K562 (cell line): Measurements from ENCODE around the gene TRIOBP. TPM values are rescaled to one million over a fixed set of nuclear protein-coding genes. Genes with fewer than 3 reads are reported as not detected.

Experiments used
- ATAC-seq: fragments of 200-7000 bp; cut with Tn5 transposase; 3 replicates; pipeline ENCODE4 v1.9.1; 2020; ENCODE audit warnings: moderate library complexity
- BruUV-seq: library from RNA; stranded (reverse); fragments of 400-500 nt; replicated peaks from 2 replicates; lab custom pipeline; 2021; lab: Mats Ljungman, UMichigan
- CTCF ChIA-PET: fragments of 300-600 bp; formaldehyde crosslinking; extraction: SDS; loops from one replicate; lab custom pipeline; 2021; ENCODE audit warnings: low intra/inter-chr PET ratio; lab: Yijun Ruan, JAX
- POLR2A ChIA-PET: fragments of 300-600, 350-650 bp; sonication (Branson Sonifier 250); formaldehyde crosslinking; extraction: SDS; loops from one replicate; lab custom pipeline; 2021; ENCODE audit warnings: antibody characterized with exemption, inconsistent platforms; lab: Yijun Ruan, JAX
- DNase-seq, 4 experiments: peaks; one replicate each; pipeline versions ENCODE4 v3.0.0 to v3.0.0-alpha.2; 2011 to 2018; ENCODE audit warnings: low spot score in 3 of 4, mixed read lengths in 3 of 4; ENCODE audit errors: extremely low read depth in 1 of 4
- FAIRE-seq: peaks from 2 replicates; lab custom pipeline; 2011; peaks lifted over from hg19 to GRCh38; lab: Jason Lieb, UNC
- H2AFZ ChIP-seq: 2 replicates; pipeline ENCODE4 v1.6.0; 2011; ENCODE audit warnings: low read depth, low read length, control low read depth, inconsistent platforms
- H3K27ac ChIP-seq: fragments of 200-600 bp; 3 replicates; pipeline ENCODE4 v1.8.0; 2011; ENCODE audit warnings: low read depth, mild to moderate bottlenecking, control low read depth, inconsistent platforms, low read length, moderate library complexity, mixed read lengths; ENCODE audit errors: extremely low read depth
- H3K27me3 ChIP-seq, 2 experiments: fragments of 300-600 bp in 1 of 2; 2 replicates in 1 of 2; 3 replicates in 1 of 2; pipeline versions ENCODE4 v1.6.0 to v1.8.0; 2011; ENCODE audit warnings: inconsistent platforms in 2 of 2, low read length in 2 of 2, mild to moderate bottlenecking in 1 of 2, mixed read lengths in 1 of 2, moderate library complexity in 1 of 2; ENCODE audit not compliant: control insufficient read depth in 2 of 2, insufficient read depth in 2 of 2
- H3K36me3 ChIP-seq: fragments of 300-600 bp; 3 replicates; pipeline ENCODE4 v1.8.0; 2011; ENCODE audit warnings: mild to moderate bottlenecking, low read length, inconsistent platforms; ENCODE audit not compliant: control insufficient read depth, insufficient read depth
- H3K4me1 ChIP-seq, 2 experiments: fragments of 200-600 bp in 1 of 2; replicated peaks in 1 of 2; 2 replicates in 1 of 2; 3 replicates in 1 of 2; pipeline versions ENCODE4 v1.5.1 to v1.8.0; 2011; ENCODE audit warnings: inconsistent platforms in 2 of 2, low read length in 2 of 2, mild to moderate bottlenecking in 1 of 2, mixed read lengths in 1 of 2, moderate library complexity in 1 of 2; ENCODE audit not compliant: control insufficient read depth in 2 of 2, insufficient read depth in 2 of 2
- H3K4me2 ChIP-seq: 2 replicates; pipeline ENCODE4 v1.6.1; 2011; ENCODE audit warnings: low read length, control low read depth, inconsistent platforms, mixed read lengths; ENCODE audit not compliant: insufficient read depth
- H3K4me3 ChIP-seq: fragments of 200-600 bp; sonication (generic), shearing (Covaris generic); 2 replicates; pipeline ENCODE4 v1.5.1; 2016; ENCODE audit warnings: control low read depth, inconsistent platforms
- H3K79me2 ChIP-seq: fragments of 200-600 bp; 3 replicates; pipeline ENCODE4 v1.8.0; 2011; ENCODE audit warnings: low read length, inconsistent platforms; ENCODE audit not compliant: control insufficient read depth, insufficient read depth
- H3K9ac ChIP-seq, 2 experiments: 2 replicates each; pipeline versions ENCODE4 v1.6.0 to v1.6.1; 2011; ENCODE audit warnings: low read depth in 2 of 2, low read length in 2 of 2, control low read depth in 1 of 2, inconsistent platforms in 1 of 2, mild to moderate bottlenecking in 1 of 2, mixed read lengths in 1 of 2; ENCODE audit not compliant: insufficient read depth in 1 of 2
- H3K9me1 ChIP-seq: one replicate; pipeline ENCODE4 v1.6.0; 2011; ENCODE audit warnings: inconsistent platforms, mild to moderate bottlenecking, low read length, moderate library complexity; ENCODE audit not compliant: control insufficient read depth, insufficient read depth
- H3K9me3 ChIP-seq: replicated peaks from 2 replicates; pipeline ENCODE4 v1.5.1; 2011; ENCODE audit warnings: low read depth, low read length, inconsistent platforms; ENCODE audit not compliant: control insufficient read depth, insufficient read depth
- H4K20me1 ChIP-seq: replicated peaks from 2 replicates; pipeline ENCODE4 v1.6.1; 2011; ENCODE audit warnings: low read length, inconsistent platforms, mixed read lengths; ENCODE audit not compliant: control insufficient read depth, insufficient read depth
- ARNT ChIP-seq, 2 experiments: fragments of 450-650 bp; IDR thresholded peaks; 2 replicates each; pipeline ENCODE4 v1.6.1; 2016; ENCODE audit warnings: mild to moderate bottlenecking in 1 of 2
- BMI1 ChIP-seq: fragments of 150-350 bp; IDR thresholded peaks from 2 replicates; pipeline ENCODE4 v1.6.1; 2014; ENCODE audit warnings: low read length
- GATAD2A ChIP-seq: fragments of 450-650 bp; IDR thresholded peaks from 2 replicates; pipeline ENCODE4 v1.6.1; 2017
- HIVEP1 ChIP-seq: fragments of 250-450 bp; sonication (Bioruptor Pico); IDR thresholded peaks from 2 replicates; pipeline ENCODE4 v1.4.0; 2020; ENCODE audit warnings: mild to moderate bottlenecking
- ILF3 ChIP-seq: fragments of 450-650 bp; IDR thresholded peaks from 2 replicates; pipeline ENCODE4 v1.6.1; 2018; ENCODE audit warnings: antibody characterized with exemption, mild to moderate bottlenecking, moderate library complexity, borderline replicate concordance
- JUND ChIP-seq, 2 experiments: IDR thresholded peaks; 2 replicates in 1 of 2; 3 replicates in 1 of 2; pipeline ENCODE4 v1.6.1; 2011; ENCODE audit warnings: borderline replicate concordance in 2 of 2, low read depth in 2 of 2, low read length in 2 of 2, improper control_type of control experiment in 1 of 2, missing biosample characterization in 1 of 2, missing genetic modification characterization in 1 of 2, missing genetic modification reagents in 1 of 2
- RBM25 ChIP-seq: fragments of 200-400 bp; formaldehyde crosslinking; IDR thresholded peaks from 2 replicates; pipeline ENCODE4 v1.6.1; 2018; ENCODE audit warnings: low read length, low read depth, moderate library complexity; ENCODE audit not compliant: severe bottlenecking
- SMARCA4 ChIP-seq: fragments of 450-650 bp; IDR thresholded peaks from 2 replicates; pipeline ENCODE4 v1.6.1; 2016
- ZFX ChIP-seq: sonication (generic); formaldehyde crosslinking; IDR thresholded peaks from 2 replicates; pipeline ENCODE4 v1.8.0; 2022; ENCODE audit warnings: mild to moderate bottlenecking, missing genetic modification reagents, moderate library complexity
- ZNF212 ChIP-seq: fragments of 450-650 bp; formaldehyde crosslinking; IDR thresholded peaks from 2 replicates; pipeline ENCODE4 v1.4.0; 2020; ENCODE audit warnings: mild to moderate bottlenecking
- ZNF239 ChIP-seq: fragments of 250-450 bp; sonication (Bioruptor Pico); IDR thresholded peaks from 2 replicates; pipeline ENCODE4 v1.4.0; 2020; ENCODE audit warnings: mild to moderate bottlenecking
- ZNF384 ChIP-seq: IDR thresholded peaks from 2 replicates; pipeline ENCODE4 v1.6.1; 2012; ENCODE audit warnings: low read depth, low read length, improper control_type of control experiment
- ZNF507 ChIP-seq: conservative IDR thresholded peaks from 2 replicates; pipeline ENCODE4 v1.6.1; 2017; ENCODE audit warnings: missing genetic modification characterization, missing compliant biosample characterization
- ZNF586 ChIP-seq: fragments of 450-650 bp; formaldehyde crosslinking; conservative IDR thresholded peaks from 2 replicates; pipeline ENCODE4 v1.4.0; 2020; ENCODE audit warnings: mild to moderate bottlenecking, moderate library complexity
- ZNF695 ChIP-seq: fragments of 450-650 bp; formaldehyde crosslinking; IDR thresholded peaks from 2 replicates; pipeline ENCODE4 v1.4.0; 2020; ENCODE audit warnings: mild to moderate bottlenecking, moderate library complexity
- whole genome bisulfite sequencing: fragments of 100-300 bp; shearing (Covaris generic); methylation state at CpG from one replicate; pipeline ENCODE4 v1.1.6; 2016; ENCODE audit warnings: low coverage, mixed read lengths; ENCODE audit not compliant: insufficient coverage; ENCODE audit errors: missing lambda C conversion rate; 5-methylcytosine and 5-hydroxymethylcytosine counted together
- in situ Hi-C: fragments of 300-500 bp; cut with MboI; formaldehyde crosslinking; loops from 4 replicates; pipeline ENCODE4 v1.15.0; 2018; ENCODE audit warnings: inconsistent platforms, mixed read lengths
- intact Hi-C: fragments of 100-400 bp; cut with micrococcal nuclease; formaldehyde crosslinking; loops from 2 replicates; pipeline ENCODE4 v1.14.2; 2022
- polyA plus RNA-seq, 8 experiments: library from polyadenylated mRNA; depleted of rRNA in 4 of 8; stranded (reverse) in 5 of 8; unstranded in 3 of 8; fragments of >200 nt; fragmentation: Nextera tagmentation in 2 of 8; fragmentation: Illumina TruSeq in 1 of 8; extraction: Ambion mirVana in 2 of 8; extraction: Trizol in 1 of 8; gene quantifications; 2 replicates each; pipeline versions ENCODE4 v1.2.1 to v1.2.3, GENCODE V29; 2011 to 2014; ENCODE audit warnings: inconsistent platforms in 1 of 8, missing spikeins in 1 of 8
- total RNA-seq, 7 experiments: library from RNA; depleted of rRNA in 6 of 7; stranded (reverse); fragments of >200 nt in 6 of 7; fragmentation: Illumina TruSeq in 2 of 7; extraction: Trizol in 2 of 7; gene quantifications; 2 replicates each; pipeline versions ENCODE4 v1.2.1 to v1.2.3, GENCODE V29; 2011 to 2021; ENCODE audit warnings: low replicate concordance in 1 of 7
- TF ChIP-seq, protein P1 (sequence below): sonication (generic); formaldehyde crosslinking; IDR thresholded peaks from 2 replicates; pipeline ENCODE4 v1.8.0; 2022; ENCODE audit warnings: mild to moderate bottlenecking, missing genetic modification reagents, borderline replicate concordance

TRIOBP gene
- total and polyA plus RNA-seq, 9 of the 15 experiments (the other 6 are each of a cell fraction or from before 2014, with no cell fraction given), result 0.24 to 13.8 (median 5.5) TPM

DNA sequence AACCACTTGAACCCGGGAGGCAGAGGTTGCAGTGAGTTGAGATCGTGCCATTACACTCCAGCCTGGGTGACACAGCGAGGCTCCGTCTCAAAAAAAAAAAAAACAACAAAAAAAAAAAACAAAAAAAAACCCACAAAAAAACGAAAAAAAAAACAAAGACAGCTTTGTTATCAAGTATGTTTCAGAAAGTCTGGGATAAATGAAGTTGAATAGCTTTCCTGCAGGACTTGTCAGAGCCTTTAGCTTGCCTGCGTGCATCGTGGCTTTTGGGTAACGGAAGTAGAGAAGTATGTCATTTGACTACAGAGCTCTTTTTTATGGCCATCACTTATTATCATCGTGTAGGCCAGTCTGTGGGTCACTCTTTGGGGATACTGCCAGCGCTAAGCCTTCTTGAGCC, 14.6 kb downstream of the TRIOBP start:
- POLR2A ChIA-PET, result no interaction called here
- Histone ChIP-seq H3K9me1 (no peaks in the 10 kb centered on the region), H2AFZ (no peak overlapping the region), H3K4me1 (peaks cover 0 to 23% of the 10 kb centered on the region in 2 experiments; a peak in 2 of 5 replicates), H3K4me3 (no peak overlapping the region), H3K27me3 (no peaks in the 10 kb centered on the region), H3K36me3 (no peaks in the 10 kb centered on the region), H3K27ac (no peak overlapping the region), H3K9ac (no peak overlapping the region), H4K20me1 (no peaks in the 10 kb centered on the region), H3K79me2 (no peaks in the 10 kb centered on the region), H3K9me3 (no peaks in the 10 kb centered on the region), H3K4me2 (no peak overlapping the region)
- no peak for TF ChIP-seq ARNT (IDR thresholded peaks at IDR 0.05)
- no peak for TF ChIP-seq ZNF212 (CRISPR knock-in tag)
- TF ChIP-seq ZNF239 (CRISPR knock-in tag), result peak; percentile 99
- peak; percentile 82 for TF ChIP-seq RBM25
- DNase-seq (no peak), FAIRE-seq (no peak), ATAC-seq (no peak)
- no TSS peak for BruUV-seq
- in situ Hi-C loops, result no loop called here
- WGBS, result 12% methylated on average over 7 of the region's 10 CpGs
- CTCF ChIA-PET, result no interaction called here
- intact Hi-C loops, result no loop called here

- Histone ChIP-seq H3K79me2 (no peaks in the 10 kb centered on the region), H3K9me1 (no peaks in the 10 kb centered on the region), H3K9ac (0 out of 4 replicates have a peak overlapping the region, but pooled peaks of 1 of the 2 experiments have one; percentile 13), H4K20me1 (no peaks in the 10 kb centered on the region), H3K27me3 (no peaks in the 10 kb centered on the region), H3K4me1 (peaks cover 0 to 19% of the 10 kb centered on the region in 2 experiments; a peak in 2 of 5 replicates)
- intact Hi-C loops, result no loop called here
- CTCF ChIA-PET, result no interaction called here
- POLR2A ChIA-PET, result interaction anchor here (0.5 to 0.6 kb wide), 2 partner anchors 216 to 282 kb away, joined by 3 read pairs; no protein-coding TSS in a partner anchor
- no TSS peak for BruUV-seq
- no peak for FAIRE-seq
- TF ChIP-seq ILF3 (no peak), BMI1 (no peak), ZNF695 (CRISPR knock-in tag) (no peak), GATAD2A (no peak), SMARCA4 (no peak), HIVEP1 (CRISPR knock-in tag) (no peak), ZNF586 (no peak), ZNF384 (no peak), JUND (IDR thresholded peaks at IDR 0.05; ENCODE audit: borderline replicate concordance, low read depth, low read length) (no peak), JUND (tag; IDR thresholded peaks at IDR 0.05; ENCODE audit: borderline replicate concordance, low read depth, low read length) (no peak), ZNF507 (tag) (no peak), ZFX (no peak)
- TF ChIP-seq, protein P1, sequence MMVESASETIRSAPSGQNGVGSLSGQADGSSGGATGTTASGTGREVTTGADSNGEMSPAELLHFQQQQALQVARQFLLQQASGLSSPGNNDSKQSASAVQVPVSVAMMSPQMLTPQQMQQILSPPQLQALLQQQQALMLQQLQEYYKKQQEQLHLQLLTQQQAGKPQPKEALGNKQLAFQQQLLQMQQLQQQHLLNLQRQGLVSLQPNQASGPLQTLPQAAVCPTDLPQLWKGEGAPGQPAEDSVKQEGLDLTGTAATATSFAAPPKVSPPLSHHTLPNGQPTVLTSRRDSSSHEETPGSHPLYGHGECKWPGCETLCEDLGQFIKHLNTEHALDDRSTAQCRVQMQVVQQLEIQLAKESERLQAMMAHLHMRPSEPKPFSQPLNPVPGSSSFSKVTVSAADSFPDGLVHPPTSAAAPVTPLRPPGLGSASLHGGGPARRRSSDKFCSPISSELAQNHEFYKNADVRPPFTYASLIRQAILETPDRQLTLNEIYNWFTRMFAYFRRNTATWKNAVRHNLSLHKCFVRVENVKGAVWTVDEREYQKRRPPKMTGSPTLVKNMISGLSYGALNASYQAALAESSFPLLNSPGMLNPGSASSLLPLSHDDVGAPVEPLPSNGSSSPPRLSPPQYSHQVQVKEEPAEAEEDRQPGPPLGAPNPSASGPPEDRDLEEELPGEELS, result no peak
- TF ChIP-seq, all 486 proteins: peak for 0
- Histone ChIP-seq H3K4me3 (no peak overlapping the region), H3K4me2 (no peak overlapping the region), H2AFZ (no peak overlapping the region), H3K27ac (no peak overlapping the region), H3K9me3 (no peaks in the 10 kb centered on the region), H3K36me3 (no peaks in the 10 kb centered on the region)
- WGBS, result 29% methylated on average over 7 of the region's 7 CpGs
- no peak for ATAC-seq
- in situ Hi-C loops, result no loop called here
- DNase-seq, result no peak
Observed at GRCh38 chr22:37713761-37714160, 16.9 kb downstream of the TRIOBP start.
